ENCODE measurements around the gene GTF2F2.

- TF ChIP-seq, protein P1, sequence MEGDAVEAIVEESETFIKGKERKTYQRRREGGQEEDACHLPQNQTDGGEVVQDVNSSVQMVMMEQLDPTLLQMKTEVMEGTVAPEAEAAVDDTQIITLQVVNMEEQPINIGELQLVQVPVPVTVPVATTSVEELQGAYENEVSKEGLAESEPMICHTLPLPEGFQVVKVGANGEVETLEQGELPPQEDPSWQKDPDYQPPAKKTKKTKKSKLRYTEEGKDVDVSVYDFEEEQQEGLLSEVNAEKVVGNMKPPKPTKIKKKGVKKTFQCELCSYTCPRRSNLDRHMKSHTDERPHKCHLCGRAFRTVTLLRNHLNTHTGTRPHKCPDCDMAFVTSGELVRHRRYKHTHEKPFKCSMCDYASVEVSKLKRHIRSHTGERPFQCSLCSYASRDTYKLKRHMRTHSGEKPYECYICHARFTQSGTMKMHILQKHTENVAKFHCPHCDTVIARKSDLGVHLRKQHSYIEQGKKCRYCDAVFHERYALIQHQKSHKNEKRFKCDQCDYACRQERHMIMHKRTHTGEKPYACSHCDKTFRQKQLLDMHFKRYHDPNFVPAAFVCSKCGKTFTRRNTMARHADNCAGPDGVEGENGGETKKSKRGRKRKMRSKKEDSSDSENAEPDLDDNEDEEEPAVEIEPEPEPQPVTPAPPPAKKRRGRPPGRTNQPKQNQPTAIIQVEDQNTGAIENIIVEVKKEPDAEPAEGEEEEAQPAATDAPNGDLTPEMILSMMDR (IDR thresholded peaks at IDR 0.05): no peak
- TF ChIP-seq EZH2 (IDR thresholded peaks at IDR 0.05; ENCODE audit: borderline replicate concordance, insufficient read depth, low read depth, low read length, poor library complexity, severe bottlenecking): no peak
Measured at GRCh38 chr13:45156565-45157361, 36.5 kb downstream of the GTF2F2 start.
